GM12878 (cell line): Measurements from ENCODE around the gene TSPEAR. TPM values are rescaled to one million over a fixed set of nuclear protein-coding genes. Genes with fewer than 3 reads are reported as not detected.

Source experiments
- ATAC-seq: fragments of 200-7000 bp; cut with Tn5 transposase; 3 replicates; pipeline ENCODE4 v1.9.1; 2020; ENCODE audit warnings: mild to moderate bottlenecking, moderate library complexity
- BruUV-seq: library from RNA; stranded (reverse); fragments of 400-500 nt; replicated peaks from 2 replicates; lab custom pipeline; 2021; lab: Mats Ljungman, UMichigan
- CTCF ChIA-PET: fragments of 300-600 bp; sonication (Branson Sonifier 250); formaldehyde crosslinking; extraction: SDS; loops from one replicate; lab custom pipeline; 2021; ENCODE audit warnings: inconsistent platforms; lab: Yijun Ruan, JAX
- POLR2A ChIA-PET: fragments of 350-600 bp; formaldehyde crosslinking; extraction: SDS; loops from one replicate; lab custom pipeline; 2021; ENCODE audit warnings: inconsistent platforms; lab: Charles Lee
- RAD21 ChIA-PET: fragments of 300-600 bp; sonication (Branson Sonifier 250); formaldehyde crosslinking; loops from one replicate; lab custom pipeline; 2023; ENCODE audit warnings: antibody characterized with exemption; ENCODE audit not compliant: unreplicated experiment; lab: Charles Lee
- SMC1A ChIA-PET: fragments of 300-600 bp; sonication (Branson Sonifier 250); formaldehyde crosslinking; loops from one replicate; lab custom pipeline; 2023; ENCODE audit not compliant: unreplicated experiment, uncharacterized antibody; lab: Charles Lee
- DNase-seq: peaks from one replicate; pipeline ENCODE4 v3.0.0-alpha.2; 2011; ENCODE audit warnings: low read depth, low spot score
- FAIRE-seq: peaks from 3 replicates; lab custom pipeline; 2011; peaks lifted over from hg19 to GRCh38; lab: Jason Lieb, UNC
- H2AFZ ChIP-seq: 2 replicates; pipeline ENCODE4 v1.6.0; 2011; ENCODE audit warnings: low read depth, low read length, control low read depth; ENCODE audit not compliant: control insufficient read depth
- H3K27ac ChIP-seq: 2 replicates; pipeline ENCODE4 v1.5.1; 2011; ENCODE audit warnings: control low read depth; ENCODE audit not compliant: control insufficient read depth, insufficient read depth
- H3K27me3 ChIP-seq, 2 experiments: replicated peaks in 1 of 2; 2 replicates each; pipeline versions ENCODE4 v1.6.0 to v1.6.1; 2011; ENCODE audit warnings: low read length in 1 of 2; ENCODE audit not compliant: control insufficient read depth in 2 of 2, insufficient read depth in 2 of 2
- H3K36me3 ChIP-seq, 2 experiments: 2 replicates each; pipeline ENCODE4 v1.5.1; 2011; ENCODE audit warnings: low read length in 1 of 2; ENCODE audit not compliant: control insufficient read depth in 2 of 2, insufficient read depth in 2 of 2
- H3K4me1 ChIP-seq: 2 replicates; pipeline ENCODE4 v1.6.1; 2011; ENCODE audit warnings: mild to moderate bottlenecking, low read length, moderate library complexity, mixed read lengths; ENCODE audit not compliant: control insufficient read depth, insufficient read depth
- H3K4me2 ChIP-seq: 2 replicates; pipeline ENCODE4 v1.6.0; 2011; ENCODE audit warnings: control low read depth; ENCODE audit not compliant: control insufficient read depth, insufficient read depth
- H3K4me3 ChIP-seq: fragments of 200-600 bp; sonication (generic); 2 replicates; pipeline ENCODE4 v1.5.1; 2016
- H3K79me2 ChIP-seq: 2 replicates; pipeline ENCODE4 v1.6.0; 2011; ENCODE audit warnings: low read length; ENCODE audit not compliant: control insufficient read depth, insufficient read depth
- H3K9ac ChIP-seq: 2 replicates; pipeline ENCODE4 v1.8.0; 2011; ENCODE audit warnings: low read length, control low read depth, mixed read lengths; ENCODE audit not compliant: control insufficient read depth, insufficient read depth
- H3K9me3 ChIP-seq: replicated peaks from 3 replicates; pipeline ENCODE4 v1.5.1; 2011; ENCODE audit warnings: mild to moderate bottlenecking, low read length; ENCODE audit not compliant: control insufficient read depth, insufficient read depth
- H4K20me1 ChIP-seq: 2 replicates; pipeline ENCODE4 v1.6.0; 2011; ENCODE audit not compliant: control insufficient read depth, insufficient read depth
- BCL11A ChIP-seq: IDR thresholded peaks from 2 replicates; pipeline ENCODE4 v1.6.1; 2011; ENCODE audit warnings: low read depth, low read length
- HDAC6 ChIP-seq: fragments of 200-600 bp; sonication (generic); IDR thresholded peaks from one replicate; pipeline ENCODE4 v1.8.0; 2017; ENCODE audit warnings: antibody characterized with exemption; ENCODE audit not compliant: unreplicated experiment
- IRF4 ChIP-seq: IDR thresholded peaks from 2 replicates; pipeline ENCODE4 v1.6.1; 2011; ENCODE audit warnings: low read depth, low read length
- NR2C1 ChIP-seq: fragments of 450-650 bp; IDR thresholded peaks from 2 replicates; pipeline ENCODE4 v1.6.1; 2017; ENCODE audit warnings: antibody characterized with exemption, mild to moderate bottlenecking, moderate library complexity
- NRF1 ChIP-seq: conservative IDR thresholded peaks from 2 replicates; pipeline ENCODE4 v1.6.1; 2011; ENCODE audit warnings: mild to moderate bottlenecking, low read depth, low read length, improper control_type of control experiment
- POLR2AphosphoS2 ChIP-seq: IDR thresholded peaks from 2 replicates; pipeline ENCODE4 v1.6.1; 2011; ENCODE audit warnings: low read depth, mild to moderate bottlenecking, low read length, improper control_type of control experiment, moderate library complexity
- SIX5 ChIP-seq: IDR thresholded peaks from 2 replicates; pipeline ENCODE4 v1.6.1; 2011; ENCODE audit warnings: mild to moderate bottlenecking, low read depth, low read length, moderate library complexity; ENCODE audit not compliant: severe bottlenecking
- SREBF1 ChIP-seq: IDR thresholded peaks from 2 replicates; pipeline ENCODE4 v1.6.1; 2012; ENCODE audit warnings: mild to moderate bottlenecking, low read length
- TAF1 ChIP-seq: IDR thresholded peaks from 2 replicates; pipeline ENCODE4 v1.6.1; 2011; ENCODE audit warnings: mild to moderate bottlenecking, low read depth, low read length, borderline replicate concordance
- TCF12 ChIP-seq: IDR thresholded peaks from 2 replicates; pipeline ENCODE4 v1.6.1; 2011; ENCODE audit warnings: low read depth, mild to moderate bottlenecking, low read length
- USF1 ChIP-seq: IDR thresholded peaks from 2 replicates; pipeline ENCODE4 v1.6.1; 2011; ENCODE audit warnings: borderline replicate concordance, low read depth, mild to moderate bottlenecking, moderate library complexity, mixed read lengths, low read length; ENCODE audit not compliant: insufficient read depth; ENCODE audit errors: extremely low read length
- WGBS: methylation state at CpG from one replicate; pipeline ENCODE4 v1.1.6; 2016; ENCODE audit warnings: low lambda C conversion rate; ENCODE audit not compliant: insufficient replicate concordance, insufficient coverage; ENCODE audit errors: missing lambda C conversion rate; 5-methylcytosine and 5-hydroxymethylcytosine counted together
- in situ Hi-C: fragments of 300-500 bp; cut with MboI; formaldehyde crosslinking; loops from 9 replicates; pipeline ENCODE4 v1.14.3; 2018; ENCODE audit warnings: mixed read lengths
- intact Hi-C: fragments of 100-400 bp; cut with micrococcal nuclease; formaldehyde crosslinking; loops from one replicate; pipeline ENCODE4 v1.14.2; 2022; ENCODE audit not compliant: unreplicated experiment
- polyA plus RNA-seq, 11 experiments: library from polyadenylated mRNA; depleted of rRNA in 4 of 11; unstranded in 6 of 11; stranded (reverse) in 5 of 11; fragments of >200 nt; fragmentation: Nextera tagmentation in 4 of 11; fragmentation: Illumina TruSeq in 1 of 11; extraction: Ambion mirVana in 4 of 11; extraction: Trizol in 1 of 11; gene quantifications; 1 replicate in 1 of 11; 2 replicates in 10 of 11; pipeline versions ENCODE4 v1.2.1 to v1.2.3, GENCODE V29; 2011 to 2016; ENCODE audit warnings: inconsistent platforms in 2 of 11, missing spikeins in 2 of 11, low read depth in 1 of 11
- total RNA-seq, 4 experiments: library from RNA; depleted of rRNA in 3 of 4; stranded (reverse); fragments of >200 nt in 3 of 4; fragmentation: Illumina TruSeq in 1 of 4; extraction: Trizol in 1 of 4; gene quantifications; 2 replicates each; pipeline versions ENCODE4 v1.2.1 to v1.2.3, GENCODE V29; 2013 to 2021

Gene TSPEAR
- total and polyA plus RNA-seq, 10 of the 15 experiments (the other 5 are each of a cell fraction or from before 2014, with no cell fraction given), result not detected

DNA sequence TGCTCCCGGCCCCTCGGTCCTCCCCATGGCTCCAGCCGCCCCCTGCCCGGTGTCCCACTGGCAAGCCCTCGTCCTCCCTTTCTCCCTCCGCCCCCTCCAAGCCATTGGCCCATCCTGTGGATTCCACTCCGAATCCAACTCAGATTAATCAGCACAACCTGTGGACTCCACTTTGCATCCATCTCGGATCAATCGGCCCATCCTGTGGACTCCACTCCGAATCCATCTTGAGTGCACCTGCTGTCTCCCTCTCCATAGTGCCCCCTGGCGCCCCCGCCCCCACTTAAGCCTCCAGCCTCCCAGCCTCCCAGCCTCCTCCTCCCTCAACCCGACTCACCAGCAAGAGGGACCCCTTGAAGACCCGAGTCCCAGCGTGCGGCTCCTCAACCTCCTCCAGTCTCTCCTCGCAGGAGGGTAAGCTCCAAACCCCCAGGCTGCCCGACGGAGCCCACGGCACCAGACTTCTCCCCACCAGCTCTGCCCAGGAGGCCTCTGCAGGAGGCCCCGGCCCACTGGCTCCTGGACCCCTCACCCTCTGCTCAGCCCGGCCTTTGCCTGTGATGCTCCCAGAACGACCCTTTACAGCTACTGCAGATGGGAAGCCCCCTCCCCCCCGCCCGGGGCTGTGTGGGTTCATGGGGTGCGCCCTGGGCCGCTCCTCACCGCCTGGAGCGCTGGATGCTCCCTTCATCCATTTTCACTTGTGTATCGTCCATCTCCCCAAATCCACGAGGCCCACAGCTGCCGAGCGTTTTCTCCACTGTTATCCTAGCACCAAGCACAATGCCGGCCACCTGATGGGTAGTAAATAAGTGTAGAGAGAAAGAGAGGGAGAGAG lies 40.6 kb upstream of the TSPEAR start:
- WGBS, result 42% methylated on average over 23 of the region's 34 CpGs
- Histone ChIP-seq H3K4me2 (no peak overlapping the region), H3K4me1 (no peaks in the 10 kb centered on the region), H3K9ac (no peak overlapping the region), H3K36me3 (no peaks in the 10 kb centered on the region), H2AFZ (no peak overlapping the region), H3K9me3 (no peaks in the 10 kb centered on the region; the same call in 2 of the 3 replicates), H3K27ac (no peak overlapping the region), H4K20me1 (no peaks in the 10 kb centered on the region), H3K79me2 (no peaks in the 10 kb centered on the region), H3K27me3 (no peaks in the 10 kb centered on the region), H3K4me3 (no peak overlapping the region)
- POLR2A ChIA-PET, result no interaction called here
- ATAC-seq (no peak), FAIRE-seq (no peak), DNase-seq (no peak)
- RAD21 ChIA-PET, result no interaction called here
- SMC1A ChIA-PET, result no interaction called here
- intact Hi-C loops, result no loop called here
- no TSS peak for BruUV-seq
- CTCF ChIA-PET, result no interaction called here
- in situ Hi-C loops, result no loop called here
- no peak for TF ChIP-seq BCL11A
- TF ChIP-seq POLR2AphosphoS2, result no peak
- no peak for TF ChIP-seq NRF1
- no peak for TF ChIP-seq SIX5
- no peak for TF ChIP-seq HDAC6
- no peak for TF ChIP-seq SREBF1
- TF ChIP-seq TCF12, result no peak
- TF ChIP-seq IRF4, result no peak
- TF ChIP-seq USF1, result no peak
- TF ChIP-seq TAF1, result no peak
- TF ChIP-seq NR2C1, result no peak
